Spleen (tissue), 11 donors: ENCODE results near the gene CFAP74. TPM values are rescaled to one million over a fixed set of nuclear protein-coding genes. Genes with fewer than 3 reads are reported as not detected.

Experiments used
- DNase-seq: peaks from one replicate; pipeline ENCODE4 v3.0.0-alpha.2; 2020
- H3K27ac ChIP-seq, 8 donors: fragments of 200-600 bp; sonication (generic) in 7 of 8; 1 replicate in 4 of 8; 2 replicates in 4 of 8; pipeline versions ENCODE4 v1.5.0 to v1.8.0; 2016 to 2021; ENCODE audit warnings: inconsistent platforms in 4 of 8, mild to moderate bottlenecking in 4 of 8, moderate library complexity in 1 of 8
- H3K27me3 ChIP-seq, 7 donors: fragments of 200-600 bp; sonication (generic) in 6 of 7; replicated peaks in 1 of 7; 1 replicate in 4 of 7; 2 replicates in 3 of 7; pipeline versions ENCODE4 v1.5.0 to v1.8.0; 2016 to 2021; ENCODE audit warnings: inconsistent platforms in 3 of 7, mild to moderate bottlenecking in 1 of 7
- H3K36me3 ChIP-seq, 6 donors: fragments of 200-600 bp; sonication (generic) in 5 of 6; 1 replicate in 4 of 6; 2 replicates in 2 of 6; pipeline versions ENCODE4 v1.5.0 to v1.8.0; 2016 to 2021; ENCODE audit warnings: inconsistent platforms in 2 of 6
- H3K4me1 ChIP-seq, 6 donors: fragments of 200-600 bp; sonication (generic) in 5 of 6; 1 replicate in 3 of 6; 2 replicates in 3 of 6; pipeline versions ENCODE4 v1.5.0 to v1.8.0; 2016 to 2021; ENCODE audit warnings: inconsistent platforms in 3 of 6
- H3K4me3 ChIP-seq, 8 donors: fragments of 200-600 bp; sonication (generic) in 7 of 8; 1 replicate in 4 of 8; 2 replicates in 4 of 8; pipeline versions ENCODE4 v1.5.0 to v1.8.0; 2016 to 2021; ENCODE audit warnings: inconsistent platforms in 4 of 8, mild to moderate bottlenecking in 4 of 8, moderate library complexity in 2 of 8
- H3K9me3 ChIP-seq, 8 donors: fragments of 200-600 bp; sonication (generic) in 7 of 8; 1 replicate in 4 of 8; 2 replicates in 4 of 8; pipeline versions ENCODE4 v1.5.0 to v1.8.0; 2016 to 2021; ENCODE audit warnings: inconsistent platforms in 4 of 8
- POLR2A ChIP-seq, 3 donors: fragments of 450-650 bp; IDR thresholded peaks; one replicate each; pipeline ENCODE4 v1.5.1; 2017; ENCODE audit warnings: antibody characterized with exemption in 3 of 3, mild to moderate bottlenecking in 1 of 3
- POLR2AphosphoS5 ChIP-seq, 3 donors: sonication (generic); formaldehyde crosslinking; IDR thresholded peaks; one replicate each; pipeline ENCODE4 v1.5.1; 2017; ENCODE audit warnings: antibody characterized with exemption in 3 of 3
- WGBS, 5 donors: extraction: QIAGEN DNeasy Blood & Tissue Kit in 3 of 5; methylation state at CpG; one replicate each; pipeline versions ENCODE4 v1.1.5 to v1.1.7; 2013 to 2018; 5-methylcytosine and 5-hydroxymethylcytosine counted together
- intact Hi-C: fragments of 100-400 bp; cut with DNase I; formaldehyde crosslinking; loops from one replicate; pipeline ENCODE4 v1.15.0; 2023; ENCODE audit warnings: low total_unique reads
- polyA plus RNA-seq, 3 donors: library from polyadenylated mRNA; stranded (reverse); fragments of 200-250 nt; gene quantifications; one replicate each; pipeline ENCODE4 v1.2.1, GENCODE V29; 2013
- total RNA-seq, 7 donors: library from RNA; depleted of rRNA in 3 of 7; stranded (reverse); fragments of >200 nt in 3 of 7; fragmentation: NEBNext Ultra II Directional in 4 of 7; extraction: Animal tissue kit (Norgen Biotek cat#: 25700) in 4 of 7; gene quantifications; one replicate each; pipeline versions ENCODE4 v1.1.0 to v1.2.1, GENCODE V29; 2016 to 2021
- TF ChIP-seq, protein P1 (sequence below), 11 experiments: fragments of 200-600 bp in 7 of 11; fragments of 450-650 bp in 4 of 11; sonication (generic) in 4 of 11; IDR thresholded peaks in 8 of 11; conservative IDR thresholded peaks in 3 of 11; 1 replicate in 7 of 11; 2 replicates in 4 of 11; pipeline versions ENCODE4 v1.4.0 to v1.8.0; 2016 to 2021; ENCODE audit warnings: antibody characterized with exemption in 11 of 11, inconsistent platforms in 4 of 11, mild to moderate bottlenecking in 1 of 11
- donor health status: healthy with polysubstance abuse.
- donor health status: DM: no; HTN: no; CAD: no; lungs with moderate emphysema.
- donor health status: DM: no; HTN: no; CAD: no.
- donor health status: Bipolar disorder and iron deficiency.
- donor health status: healthy.
- donor health status: DM: no; HTN: no; CAD: no.
- donor health status: DM: yes; HTN: yes; CAD: no.

CFAP74 gene
- total and polyA plus RNA-seq, 10 donors, result 0.03 to 0.32 (median 0.14) TPM; not detected in 4

GRCh38 chr1:2042830-2043773 lies 39.5 kb upstream of the CFAP74 start:
- Histone ChIP-seq H3K27ac (no peak overlapping the region), H3K4me3 (no peak overlapping the region), H3K9me3 (peaks cover 0 to 3% (median 0%) of the 10 kb centered on the region in 8 donors), H3K27me3 (peaks cover 0 to 39% (median 12%) of the 10 kb centered on the region in 7 donors), H3K36me3 (no peaks in the 10 kb centered on the region), H3K4me1 (peaks cover 27 to 39% (median 35%) of the 10 kb centered on the region in 6 donors)
- intact Hi-C loops, result loop anchor here (10.0 kb wide), 1 partner anchor 98 kb away; no protein-coding TSS in a partner anchor
- TF ChIP-seq POLR2A (IDR thresholded peaks at IDR 0.05) (no peak), POLR2AphosphoS5 (IDR thresholded peaks at IDR 0.05) (no peak)
- TF ChIP-seq, protein P1, sequence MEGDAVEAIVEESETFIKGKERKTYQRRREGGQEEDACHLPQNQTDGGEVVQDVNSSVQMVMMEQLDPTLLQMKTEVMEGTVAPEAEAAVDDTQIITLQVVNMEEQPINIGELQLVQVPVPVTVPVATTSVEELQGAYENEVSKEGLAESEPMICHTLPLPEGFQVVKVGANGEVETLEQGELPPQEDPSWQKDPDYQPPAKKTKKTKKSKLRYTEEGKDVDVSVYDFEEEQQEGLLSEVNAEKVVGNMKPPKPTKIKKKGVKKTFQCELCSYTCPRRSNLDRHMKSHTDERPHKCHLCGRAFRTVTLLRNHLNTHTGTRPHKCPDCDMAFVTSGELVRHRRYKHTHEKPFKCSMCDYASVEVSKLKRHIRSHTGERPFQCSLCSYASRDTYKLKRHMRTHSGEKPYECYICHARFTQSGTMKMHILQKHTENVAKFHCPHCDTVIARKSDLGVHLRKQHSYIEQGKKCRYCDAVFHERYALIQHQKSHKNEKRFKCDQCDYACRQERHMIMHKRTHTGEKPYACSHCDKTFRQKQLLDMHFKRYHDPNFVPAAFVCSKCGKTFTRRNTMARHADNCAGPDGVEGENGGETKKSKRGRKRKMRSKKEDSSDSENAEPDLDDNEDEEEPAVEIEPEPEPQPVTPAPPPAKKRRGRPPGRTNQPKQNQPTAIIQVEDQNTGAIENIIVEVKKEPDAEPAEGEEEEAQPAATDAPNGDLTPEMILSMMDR (IDR thresholded peaks at IDR 0.05 in 8 of 11, conservative IDR thresholded peaks at IDR 0.05 in 3 of 11), result no peak
- no peak for DNase-seq
- WGBS, 5 donors, result 76 to 85% (median 83%) methylated on average over 23 to 41 of the region's 41 CpGs

DNA sequence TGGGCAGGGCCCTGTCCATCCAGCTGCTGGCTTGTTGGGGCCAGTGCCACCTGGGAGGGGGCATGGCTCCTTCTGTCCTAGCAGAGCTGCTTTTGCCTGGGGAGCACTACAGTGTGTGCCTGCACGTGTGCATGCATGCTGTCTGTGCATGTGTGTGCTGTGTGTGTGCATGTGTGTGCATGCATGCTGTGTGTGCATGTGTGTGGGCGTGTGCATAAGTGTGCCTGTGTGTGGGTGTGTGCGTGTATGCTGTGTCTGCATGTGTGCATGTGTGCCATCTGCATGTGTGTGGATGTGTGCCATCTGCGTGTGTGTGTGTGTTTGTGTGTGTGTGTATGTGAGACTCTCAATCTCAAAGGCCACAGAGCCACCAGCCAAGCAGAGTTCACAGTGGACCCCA lies 38.3 kb upstream of the CFAP74 start:
- intact Hi-C loops, result loop anchor here (10.0 kb wide), 1 partner anchor 97 kb away; no protein-coding TSS in a partner anchor
- TF ChIP-seq, protein P1 (IDR thresholded peaks at IDR 0.05 in 8 of 11, conservative IDR thresholded peaks at IDR 0.05 in 3 of 11), result no peak
- TF ChIP-seq POLR2A (IDR thresholded peaks at IDR 0.05), result no peak
- 80 to 90% (median 85%) methylated on average over 4 of the region's 4 CpGs for WGBS, 5 donors
- Histone ChIP-seq H3K36me3 (no peaks in the 10 kb centered on the region), H3K4me3 (no peak overlapping the region), H3K27ac (no peak overlapping the region), H3K4me1 (peaks cover 19 to 27% (median 26%) of the 10 kb centered on the region in 6 donors), H3K27me3 (peaks cover 0 to 26% (median 2%) of the 10 kb centered on the region in 7 donors), H3K9me3 (peaks cover 0 to 3% (median 0%) of the 10 kb centered on the region in 8 donors)
- no peak for DNase-seq

- 71 to 87% (median 81%) methylated on average over 4 to 15 of the region's 15 CpGs for WGBS, 5 donors
Observed at GRCh38 chr1:2041305-2041704, 37.7 kb upstream of the CFAP74 start.

More at GRCh38 chr1:2041305-2041704, 37.7 kb upstream of the CFAP74 start:
- H3K27me3 ChIP-seq, result peaks cover 0 to 21% (median 0%) of the 10 kb centered on the region in 7 donors
- intact Hi-C loops, result loop anchor here (10.0 kb wide), 1 partner anchor 97 kb away; no protein-coding TSS in a partner anchor
- H3K4me1 ChIP-seq, result peaks cover 13 to 21% (median 20%) of the 10 kb centered on the region in 6 donors
- H3K27ac ChIP-seq, result no peak overlapping the region
- no peak overlapping the region for H3K4me3 ChIP-seq
- TF ChIP-seq POLR2AphosphoS5 (IDR thresholded peaks at IDR 0.05) (no peak), POLR2A (IDR thresholded peaks at IDR 0.05) (no peak)
- TF ChIP-seq, protein P1 (IDR thresholded peaks at IDR 0.05 in 8 of 11, conservative IDR thresholded peaks at IDR 0.05 in 3 of 11), result no peak
- H3K9me3 ChIP-seq, result peaks cover 0 to 3% (median 0%) of the 10 kb centered on the region in 8 donors
- H3K36me3 ChIP-seq, result no peaks in the 10 kb centered on the region
- no peak for DNase-seq
